NCI-H146 treated with DMSO at 0.1 percent for 48 hours (cell line): ENCODE measurements around the gene APRT.

Experiments
- DNase-seq: peaks from one replicate; lab custom pipeline; 2025; ENCODE audit not compliant: unreplicated experiment; lab: John Stamatoyannopoulos, UW

Gene APRT

GRCh38 chr16:88842308-88842756 lies 30.6 kb upstream of the APRT start:
- DNase-seq: no peak

GRCh38 chr16:88841521-88842307 lies 30.0 kb upstream of the APRT start:
- no peak for DNase-seq

DNA sequence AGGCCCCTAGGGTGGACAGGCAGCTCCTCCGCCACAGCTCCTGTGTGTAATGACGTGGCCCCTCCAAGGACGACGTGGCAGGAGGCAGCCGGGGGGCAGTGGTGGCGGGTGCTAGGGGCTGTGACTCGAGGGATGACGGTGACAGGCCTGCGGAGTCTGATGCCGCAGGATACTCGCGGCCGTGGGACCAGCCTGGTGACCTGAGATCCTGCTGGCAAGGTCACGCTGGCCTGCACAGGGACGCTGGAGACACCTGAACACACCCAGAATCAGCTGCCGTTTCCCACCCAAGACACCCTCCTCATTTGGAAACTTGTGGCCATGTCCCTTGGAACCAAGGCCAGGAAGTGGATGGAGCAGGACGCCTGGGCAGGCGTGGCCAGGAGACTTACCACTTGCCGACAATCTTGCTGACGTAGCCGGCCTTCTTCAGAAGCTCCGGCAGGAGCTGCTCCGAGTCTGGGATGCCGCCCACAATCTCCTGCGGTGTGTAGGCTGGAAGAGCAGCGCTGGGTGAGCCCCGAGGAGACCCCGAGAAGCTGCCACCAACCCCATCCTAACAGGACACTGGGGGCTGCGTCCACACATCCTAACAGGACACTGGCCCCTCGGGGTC lies 29.0 kb upstream of the APRT start:
- no peak for DNase-seq

GRCh38 chr16:88839745-88840599 lies 28.2 kb upstream of the APRT start:
- no peak for DNase-seq

GRCh38 chr16:88839026-88839529 lies 27.4 kb upstream of the APRT start:
- DNase-seq: no peak

- no peak for DNase-seq
Observed at GRCh38 chr16:88838566-88838965, 26.8 kb upstream of the APRT start.

GRCh38 chr16:88837806-88838205 lies 26.1 kb upstream of the APRT start:
- DNase-seq: no peak

DNA sequence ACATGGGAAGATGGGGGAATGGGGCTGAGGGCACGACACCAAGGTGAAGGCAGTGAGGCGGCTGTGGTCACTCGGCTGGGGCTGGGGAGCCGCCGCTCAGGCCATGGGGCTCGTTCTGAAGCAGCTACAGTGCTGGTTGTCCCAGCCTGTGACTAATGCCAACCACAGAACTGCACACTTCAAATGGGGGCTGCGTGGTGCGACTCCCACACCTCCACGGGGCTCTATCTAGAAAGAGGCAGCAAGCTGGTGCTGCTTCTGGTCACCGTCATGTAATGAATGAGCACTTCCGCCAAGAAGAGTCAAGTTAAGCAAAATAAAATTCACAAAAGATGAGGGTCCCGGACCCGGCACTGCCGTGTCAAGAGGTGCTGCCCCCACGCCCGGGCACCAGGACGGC lies 25.1 kb upstream of the APRT start:
- DNase-seq: no peak

DNA sequence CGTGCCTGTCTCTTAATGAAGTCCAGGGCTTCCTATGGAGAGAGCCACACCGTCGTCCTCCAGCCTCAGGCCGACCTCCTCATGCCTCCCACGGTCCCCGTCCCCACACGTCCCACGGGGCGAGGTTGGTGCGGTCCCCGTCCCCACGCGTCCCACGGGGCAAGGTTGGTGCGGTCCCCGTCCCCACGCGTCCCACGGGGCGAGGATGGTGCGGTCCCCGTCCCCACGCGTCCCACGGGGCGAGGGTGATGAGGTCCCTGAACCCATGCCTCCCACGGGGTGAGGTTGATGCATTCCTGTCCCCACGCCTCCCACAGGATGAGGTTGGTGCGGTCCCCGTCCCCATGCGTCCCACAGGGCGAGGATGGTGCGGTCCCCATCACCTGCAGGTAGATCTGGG lies 24.1 kb upstream of the APRT start:
- no peak for DNase-seq

GRCh38 chr16:88835383-88835782 lies 23.7 kb upstream of the APRT start:
- DNase-seq: no peak

- DNase-seq: no peak
Observed at GRCh38 chr16:88834670-88835069, 22.9 kb upstream of the APRT start.

- DNase-seq: no peak
Observed at GRCh38 chr16:88833086-88833485, 21.4 kb upstream of the APRT start.

GRCh38 chr16:88831838-88832237 lies 20.1 kb upstream of the APRT start:
- DNase-seq: no peak

DNA sequence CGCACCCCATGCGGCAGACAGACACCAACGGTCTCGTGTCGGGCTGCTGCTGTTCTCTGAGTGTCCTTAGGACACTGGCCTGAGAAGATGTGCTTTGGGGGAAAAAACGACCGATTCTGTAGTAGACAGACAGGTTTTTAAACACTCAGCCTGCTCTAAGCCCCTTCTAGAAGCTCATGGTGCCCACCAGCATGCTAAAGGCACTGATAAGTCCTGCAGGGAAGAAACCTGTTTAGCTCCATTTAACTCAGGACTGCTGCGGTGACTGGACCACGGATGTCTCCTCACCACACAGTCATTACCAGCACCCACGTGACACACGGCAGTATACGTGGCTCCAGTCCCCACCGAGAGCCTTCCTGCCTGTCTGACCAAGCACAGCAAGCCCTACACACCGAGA lies 19.1 kb upstream of the APRT start:
- DNase-seq: no peak

DNA sequence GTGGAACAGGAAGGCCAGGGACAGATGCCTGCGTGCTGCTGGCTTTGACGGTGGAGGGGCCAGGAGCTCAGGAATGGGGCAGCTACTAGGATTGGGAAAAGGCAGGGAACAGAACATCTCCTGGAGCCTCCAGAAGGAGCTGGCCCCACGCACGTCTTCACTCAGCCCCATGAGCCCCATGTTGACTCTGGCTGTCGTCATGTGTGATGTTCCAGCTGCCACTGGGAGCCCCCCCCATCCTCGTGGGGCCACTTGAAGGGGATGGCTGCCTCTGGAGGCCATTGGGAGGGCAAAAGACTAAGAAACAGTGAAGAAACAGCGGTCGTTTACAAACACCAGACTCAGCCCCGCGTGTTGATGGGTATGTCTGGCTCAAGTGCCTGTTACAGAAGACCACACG lies 18.5 kb upstream of the APRT start:
- DNase-seq: no peak

- DNase-seq: no peak
Observed at GRCh38 chr16:88828711-88829110, 17.0 kb upstream of the APRT start.

GRCh38 chr16:88827727-88828126 lies 16.0 kb upstream of the APRT start:
- DNase-seq: no peak

DNA sequence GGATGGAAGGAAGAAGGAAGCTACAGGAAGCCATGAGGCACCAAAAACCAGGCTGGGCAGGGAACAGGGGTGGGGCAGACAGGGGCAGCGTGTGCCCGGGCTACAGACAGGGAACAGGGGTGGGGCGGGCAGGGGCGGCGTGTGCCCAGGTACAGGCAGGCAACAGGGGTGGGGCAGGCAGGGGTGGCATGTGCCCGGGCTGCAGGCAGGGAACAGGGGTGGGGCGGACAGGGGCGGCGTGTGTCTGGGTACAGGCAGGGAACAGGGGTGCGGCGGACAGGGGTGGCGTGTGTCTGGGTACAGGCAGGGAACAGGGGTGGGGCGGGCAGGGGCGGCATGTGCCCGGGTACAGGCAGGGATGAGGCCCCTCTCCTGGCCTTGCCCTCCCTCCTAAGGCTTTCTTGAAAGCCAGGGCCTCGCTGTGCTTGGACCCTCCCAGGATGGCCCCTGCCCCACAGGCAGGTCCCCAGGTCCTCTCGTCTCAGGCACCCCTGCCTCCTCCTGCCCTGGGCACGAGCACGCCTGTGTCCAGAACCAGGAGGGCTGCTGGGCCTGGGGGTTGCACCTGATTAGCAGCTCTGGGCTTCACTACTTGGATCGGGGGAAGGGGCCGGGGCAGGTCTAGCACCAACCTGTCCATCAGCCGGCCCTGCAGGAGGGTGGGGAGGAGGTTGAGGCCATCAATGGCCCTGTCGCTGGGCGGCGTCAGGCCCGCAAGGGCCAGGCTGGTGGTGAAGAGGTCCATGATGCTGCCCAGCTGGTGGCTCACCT lies 14.5 kb upstream of the APRT start:
- DNase-seq: no peak

GRCh38 chr16:88825146-88825545 lies 13.4 kb upstream of the APRT start:
- DNase-seq: no peak

DNA sequence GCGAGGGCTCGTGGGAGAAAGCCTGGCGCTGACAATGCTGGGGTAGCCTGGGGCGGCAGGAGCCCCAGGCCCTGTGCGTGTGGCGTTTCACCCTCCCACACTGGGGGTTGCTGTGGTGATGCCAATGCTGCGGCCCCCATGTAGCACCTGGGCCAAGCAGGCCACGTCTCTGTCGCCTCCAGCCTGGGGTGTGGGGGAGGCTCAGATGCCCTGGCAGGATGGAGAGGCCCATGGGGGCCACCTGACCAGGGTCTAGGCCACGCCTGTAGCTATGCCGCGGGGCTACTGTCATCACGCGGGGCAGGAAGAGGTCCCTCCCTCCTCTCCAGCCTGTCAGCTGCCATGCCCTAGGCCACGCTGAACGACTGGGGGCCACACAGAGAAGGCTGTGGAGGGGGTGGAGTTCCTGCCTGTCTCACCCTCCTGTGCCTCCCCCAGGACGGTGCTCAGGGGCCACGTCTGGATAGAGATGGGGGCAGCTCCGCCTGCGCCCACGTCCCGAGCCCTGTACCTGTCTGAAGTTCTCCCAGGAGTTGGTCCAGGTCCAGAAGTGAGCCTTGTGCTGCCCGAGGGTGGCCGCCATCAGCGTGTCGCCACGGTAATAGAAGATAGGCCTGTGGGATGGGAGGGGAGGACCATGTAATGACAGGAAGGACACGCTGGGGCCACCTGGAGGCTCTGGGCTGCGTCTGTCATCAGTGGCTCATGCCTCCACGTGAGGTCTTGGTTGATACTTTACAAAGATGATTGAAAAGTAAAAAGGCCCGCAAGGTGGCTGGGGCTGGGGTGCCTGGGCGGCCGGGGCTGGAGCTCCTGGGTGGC lies 12.7 kb upstream of the APRT start:
- DNase-seq: no peak
